A549 treated with CpdA at 1 μM for 4 hours (cell line): ENCODE results near the gene SNRPE. TPM values are rescaled to one million over a fixed set of nuclear protein-coding genes. Genes with fewer than 3 reads are reported as not detected.

Source experiments
- total RNA-seq: library from RNA; stranded (reverse); fragments of 200-300 nt; extraction: Qiagen RNA extraction; gene quantifications from 5 replicates; pipeline ENCODE4 v1.2.3, GENCODE V29; 2022; ENCODE audit warnings: low read depth

SNRPE gene
- 162 to 258 TPM (median 252 TPM) in 5 replicates for total RNA-seq

GRCh38 chr1:203861379-203862184 is at the start of gene SNRPE:
TSS of gene SNRPE (plus strand) at chr1:203861599. CDS start at chr1:203861660, 61 bp downstream.

Other genes with a start within 250 kb of the SNRPE start
- 10.3 to 15.8 TPM (median 13.6 TPM) in 5 replicates for gene ATP2B4, start 234.8 kb upstream of the SNRPE start, total RNA-seq
- gene LAX1, start 96.4 kb upstream of the SNRPE start, total RNA-seq, result not detected in 5 replicates
- gene ZBED6, start 66.0 kb upstream of the SNRPE start, total RNA-seq, result 1.2 to 4.3 TPM (median 3.2 TPM) in 5 replicates
- 42.4 to 59.1 TPM (median 45.0 TPM) in 5 replicates for gene ZC3H11A, start 66.0 kb upstream of the SNRPE start, total RNA-seq
- 15.7 to 21.0 TPM (median 19.2 TPM) in 5 replicates for gene SOX13, start 211.5 kb downstream of the SNRPE start, total RNA-seq